HEK293 (cell line): ENCODE measurements around the gene GOLGA6L7.

Experiments
- BCL11A ChIP-seq: fragments of 450-650 bp; formaldehyde crosslinking; IDR thresholded peaks from 2 replicates; pipeline ENCODE4 v1.5.1; 2016; ENCODE audit warnings: low read depth, missing biosample characterization, missing genetic modification characterization
- CTCF ChIP-seq: fragments of 450-650 bp; formaldehyde crosslinking; IDR thresholded peaks from 2 replicates; pipeline ENCODE4 v1.5.1; 2016; ENCODE audit warnings: missing biosample characterization, missing genetic modification characterization
- SETDB1 ChIP-seq: IDR thresholded peaks from one replicate; pipeline ENCODE4 v1.6.1; 2017; ENCODE audit warnings: mild to moderate bottlenecking, low read length, moderate library complexity, mixed read lengths; ENCODE audit not compliant: insufficient read length
- YY1 ChIP-seq: fragments of 450-650 bp; formaldehyde crosslinking; IDR thresholded peaks from 2 replicates; pipeline ENCODE4 v1.5.1; 2018; ENCODE audit warnings: missing biosample characterization, missing genetic modification characterization
- ZBTB8A ChIP-seq: fragments of 450-650 bp; formaldehyde crosslinking; IDR thresholded peaks from 2 replicates; pipeline ENCODE4 v1.5.1; 2016; ENCODE audit warnings: missing biosample characterization, missing genetic modification characterization
- ZNF121 ChIP-seq: fragments of 450-650 bp; formaldehyde crosslinking; IDR thresholded peaks from 2 replicates; pipeline ENCODE4 v1.5.1; 2016; ENCODE audit warnings: missing biosample characterization, missing genetic modification characterization
- ZNF292 ChIP-seq: fragments of 450-650 bp; formaldehyde crosslinking; IDR thresholded peaks from 2 replicates; pipeline ENCODE4 v1.5.1; 2016; ENCODE audit warnings: low read depth, missing biosample characterization, missing genetic modification characterization, borderline replicate concordance
- ZNF302 ChIP-seq: fragments of 450-650 bp; formaldehyde crosslinking; IDR thresholded peaks from 2 replicates; pipeline ENCODE4 v1.5.1; 2016; ENCODE audit warnings: missing biosample characterization, missing genetic modification characterization, low read depth
- ZNF561 ChIP-seq: fragments of 450-650 bp; IDR thresholded peaks from 2 replicates; pipeline ENCODE4 v1.5.1; 2018; ENCODE audit warnings: missing biosample characterization, missing genetic modification characterization, borderline replicate concordance
- ZNF585B ChIP-seq: fragments of 450-650 bp; formaldehyde crosslinking; IDR thresholded peaks from 2 replicates; pipeline ENCODE4 v1.5.1; 2016; ENCODE audit warnings: missing biosample characterization, missing genetic modification characterization
- ZNF76 ChIP-seq: fragments of 450-650 bp; formaldehyde crosslinking; IDR thresholded peaks from 2 replicates; pipeline ENCODE4; 2016; ENCODE audit warnings: low read depth, missing biosample characterization, missing genetic modification characterization, borderline replicate concordance

- no peak for TF ChIP-seq BCL11A
- no peak for TF ChIP-seq CTCF
- no peak for TF ChIP-seq ZNF76
- no peak for TF ChIP-seq SETDB1
- TF ChIP-seq YY1 (tag by site-specific recombination) = no peak
- no peak for TF ChIP-seq ZNF561 (tag by site-specific recombination)
- TF ChIP-seq ZNF121 = no peak
- TF ChIP-seq ZNF585B (tag by site-specific recombination) = no peak
- TF ChIP-seq ZNF292 (tag by site-specific recombination) = no peak
- TF ChIP-seq ZBTB8A (tag by site-specific recombination) = no peak
- TF ChIP-seq ZNF302 = no peak
Measured at GRCh38 chr15:28861031-28861534, 12.6 kb upstream of the GOLGA6L7 start.
